MM.1S (cell line): Measurements from ENCODE around the gene TRPV4.

ENCODE experiments used
- DNase-seq: peaks from one replicate; pipeline ENCODE4 v3.0.0-alpha.2; 2015
- H2AFZ ChIP-seq: fragments of 300-600 bp; sonication (generic); 2 replicates; pipeline ENCODE4 v1.6.0; 2016; ENCODE audit warnings: antibody characterized with exemption, low read length
- H3F3A ChIP-seq: fragments of 300-600 bp; sonication (generic); 2 replicates; pipeline ENCODE4 v1.6.1; 2016; ENCODE audit warnings: mild to moderate bottlenecking, antibody characterized with exemption, low read length, moderate library complexity, mixed read lengths; ENCODE audit not compliant: insufficient read depth
- H3K27ac ChIP-seq: fragments of 300-600 bp; sonication (generic); 2 replicates; pipeline ENCODE4 v1.5.1; 2016; ENCODE audit warnings: mild to moderate bottlenecking, low read length
- H3K27me3 ChIP-seq: fragments of 300-600 bp; sonication (generic); replicated peaks from 2 replicates; pipeline ENCODE4 v1.6.0; 2016; ENCODE audit warnings: low read length; ENCODE audit not compliant: insufficient read depth
- H3K36me3 ChIP-seq: fragments of 300-600 bp; sonication (generic); replicated peaks from 2 replicates; pipeline ENCODE4 v1.6.1; 2016; ENCODE audit warnings: mild to moderate bottlenecking, low read length, mixed read lengths; ENCODE audit not compliant: insufficient read depth
- H3K4me1 ChIP-seq: fragments of 300-600 bp; sonication (generic); 2 replicates; pipeline ENCODE4 v1.6.1; 2016; ENCODE audit warnings: low read length, mixed read lengths
- H3K4me2 ChIP-seq: fragments of 300-600 bp; sonication (generic); 2 replicates; pipeline ENCODE4 v1.6.0; 2016; ENCODE audit warnings: low read depth, low read length
- H3K4me3 ChIP-seq: fragments of 300-600 bp; sonication (generic); 2 replicates; pipeline ENCODE4 v1.5.1; 2016; ENCODE audit warnings: low read length, mixed read lengths
- H3K79me2 ChIP-seq: fragments of 300-600 bp; sonication (generic); 2 replicates; pipeline ENCODE4 v1.6.1; 2016; ENCODE audit warnings: mixed run types, low read length, mixed read lengths
- H3K9ac ChIP-seq: fragments of 300-600 bp; sonication (generic); 2 replicates; pipeline ENCODE4 v1.6.1; 2016; ENCODE audit warnings: low read length, mixed read lengths
- H3K9me2 ChIP-seq: fragments of 300-600 bp; sonication (generic); replicated peaks from 2 replicates; pipeline ENCODE4 v1.6.1; 2016; ENCODE audit warnings: mild to moderate bottlenecking, low read length, mixed read lengths; ENCODE audit not compliant: insufficient read depth
- H3K9me3 ChIP-seq: fragments of 300-600 bp; sonication (generic); replicated peaks from 2 replicates; pipeline ENCODE4 v1.6.1; 2016; ENCODE audit warnings: mild to moderate bottlenecking, low read length, mixed read lengths; ENCODE audit not compliant: insufficient read depth
- H4K20me1 ChIP-seq: fragments of 300-600 bp; sonication (generic); 2 replicates; pipeline ENCODE4 v1.6.1; 2016; ENCODE audit warnings: mild to moderate bottlenecking, low read length, moderate library complexity, mixed read lengths; ENCODE audit not compliant: insufficient read depth
- CTCF ChIP-seq: fragments of 300-600 bp; sonication (generic); IDR thresholded peaks from 2 replicates; pipeline ENCODE4 v1.5.1; 2016; ENCODE audit warnings: antibody characterized with exemption, low read length, mixed read lengths
- EZH2 ChIP-seq: fragments of 300-600 bp; sonication (generic); optimal IDR thresholded peaks from 2 replicates; pipeline ENCODE3; 2017; ENCODE audit warnings: low read depth, mild to moderate bottlenecking, antibody characterized with exemption, low read length, mixed read lengths
- EZH2phosphoT487 ChIP-seq: fragments of 300-600 bp; sonication (generic); IDR thresholded peaks from 2 replicates; pipeline ENCODE4 v1.6.1; 2018; ENCODE audit warnings: antibody characterized with exemption, low read length

The TRPV4 gene

GRCh38 chr12:109878247-109878625 lies 45.0 kb upstream of the TRPV4 start:
- Histone ChIP-seq H4K20me1 (no peaks in the 10 kb centered on the region), H3K4me1 (peaks cover 27% of the 10 kb centered on the region)

GRCh38 chr12:109877504-109878246 lies 44.5 kb upstream of the TRPV4 start:
- Histone ChIP-seq H3K4me2 (no peak overlapping the region), H3K4me1 (peaks cover 27% of the 10 kb centered on the region), H3K9me2 (no peaks in the 10 kb centered on the region), H3K4me3 (no peak overlapping the region), H3K36me3 (no peaks in the 10 kb centered on the region), H3K9me3 (no peaks in the 10 kb centered on the region), H3F3A (peaks cover 13% of the 10 kb centered on the region), H2AFZ (no peak overlapping the region), H3K9ac (no peak overlapping the region), H4K20me1 (no peaks in the 10 kb centered on the region), H3K27me3 (no peaks in the 10 kb centered on the region), H3K27ac (no peak overlapping the region), H3K79me2 (peaks cover 48% of the 10 kb centered on the region)
- DNase-seq, result no peak
- TF ChIP-seq EZH2phosphoT487, result no peak
- no peak for TF ChIP-seq EZH2
- no peak for TF ChIP-seq CTCF

More at GRCh38 chr12:109878247-109878625, 45.0 kb upstream of the TRPV4 start:
- no peak overlapping the region for H3K4me3 ChIP-seq
- H3F3A ChIP-seq, result peaks cover 13% of the 10 kb centered on the region
- TF ChIP-seq EZH2phosphoT487 (no peak), CTCF (no peak), EZH2 (no peak)
- no peak overlapping the region for H3K4me2 ChIP-seq
- no peak overlapping the region for H3K27ac ChIP-seq
- no peaks in the 10 kb centered on the region for H3K36me3 ChIP-seq
- no peaks in the 10 kb centered on the region for H3K9me3 ChIP-seq
- DNase-seq, result no peak
- no peaks in the 10 kb centered on the region for H3K27me3 ChIP-seq
- H3K9me2 ChIP-seq, result no peaks in the 10 kb centered on the region
- no peak overlapping the region for H3K9ac ChIP-seq
- no peak overlapping the region for H2AFZ ChIP-seq
- peaks cover 48% of the 10 kb centered on the region for H3K79me2 ChIP-seq

GRCh38 chr12:109876406-109876805 lies 43.2 kb upstream of the TRPV4 start:
- H3K27me3 ChIP-seq, result no peaks in the 10 kb centered on the region
- peak overlapping the region; percentile 43; the same call in 1 of the 2 replicates for H3K4me2 ChIP-seq
- peaks cover 48% of the 10 kb centered on the region for H3K79me2 ChIP-seq

More at GRCh38 chr12:109876406-109876805, 43.2 kb upstream of the TRPV4 start:
- Histone ChIP-seq H4K20me1 (no peaks in the 10 kb centered on the region), H3F3A (peaks cover 13% of the 10 kb centered on the region), H3K4me3 (no peak overlapping the region), H3K9ac (peak overlapping the region; percentile 31; the same call in 1 of the 2 replicates), H2AFZ (no peak overlapping the region), H3K9me3 (no peaks in the 10 kb centered on the region), H3K4me1 (peaks cover 27% of the 10 kb centered on the region), H3K27ac (peak overlapping the region; percentile 81; the same call in 1 of the 2 replicates), H3K36me3 (no peaks in the 10 kb centered on the region), H3K9me2 (no peaks in the 10 kb centered on the region)
- no peak for DNase-seq
- TF ChIP-seq EZH2phosphoT487, result no peak
- TF ChIP-seq EZH2, result no peak
- TF ChIP-seq CTCF, result no peak
